ENCODE measurements around the gene PARN.

The PARN gene

DNA sequence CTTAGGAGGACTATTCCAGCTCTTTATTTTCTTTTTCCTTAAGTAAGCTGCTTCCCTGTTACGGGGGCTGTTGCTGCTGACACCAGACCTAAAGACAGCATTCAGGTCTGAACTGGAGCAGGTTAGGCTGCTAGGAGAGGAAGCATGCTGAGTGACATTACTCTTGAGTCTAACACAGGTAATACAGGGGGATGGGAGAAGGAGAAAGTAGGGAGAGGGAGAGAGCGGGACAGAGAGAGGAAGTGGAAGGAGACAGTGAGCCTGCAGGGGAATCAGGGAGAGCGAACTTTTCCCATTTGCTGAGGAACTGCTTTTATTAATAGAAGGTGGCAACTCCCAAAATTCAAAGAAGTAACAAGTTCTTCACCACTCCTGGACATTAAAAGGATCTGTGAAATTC is 130.9 kb downstream of the PARN start:
- H3K36me3 ChIP-seq: no peaks in the 10 kb centered on the region
- H3K4me3 ChIP-seq (ENCODE audit: low read depth in 1 of 2, low read length in 1 of 2): no peak overlapping the region
- H3K4me1 ChIP-seq (ENCODE audit: control insufficient read depth in 1 of 2, insufficient read depth in 1 of 2, low read depth in 1 of 2, low read length in 1 of 2): no peaks in the 10 kb centered on the region
- no peaks in the 10 kb centered on the region for H3K27me3 ChIP-seq
- no peak overlapping the region for H3K27ac ChIP-seq
- TF ChIP-seq, protein P1, sequence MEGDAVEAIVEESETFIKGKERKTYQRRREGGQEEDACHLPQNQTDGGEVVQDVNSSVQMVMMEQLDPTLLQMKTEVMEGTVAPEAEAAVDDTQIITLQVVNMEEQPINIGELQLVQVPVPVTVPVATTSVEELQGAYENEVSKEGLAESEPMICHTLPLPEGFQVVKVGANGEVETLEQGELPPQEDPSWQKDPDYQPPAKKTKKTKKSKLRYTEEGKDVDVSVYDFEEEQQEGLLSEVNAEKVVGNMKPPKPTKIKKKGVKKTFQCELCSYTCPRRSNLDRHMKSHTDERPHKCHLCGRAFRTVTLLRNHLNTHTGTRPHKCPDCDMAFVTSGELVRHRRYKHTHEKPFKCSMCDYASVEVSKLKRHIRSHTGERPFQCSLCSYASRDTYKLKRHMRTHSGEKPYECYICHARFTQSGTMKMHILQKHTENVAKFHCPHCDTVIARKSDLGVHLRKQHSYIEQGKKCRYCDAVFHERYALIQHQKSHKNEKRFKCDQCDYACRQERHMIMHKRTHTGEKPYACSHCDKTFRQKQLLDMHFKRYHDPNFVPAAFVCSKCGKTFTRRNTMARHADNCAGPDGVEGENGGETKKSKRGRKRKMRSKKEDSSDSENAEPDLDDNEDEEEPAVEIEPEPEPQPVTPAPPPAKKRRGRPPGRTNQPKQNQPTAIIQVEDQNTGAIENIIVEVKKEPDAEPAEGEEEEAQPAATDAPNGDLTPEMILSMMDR (IDR thresholded peaks at IDR 0.05): no peak
- no peaks in the 10 kb centered on the region for H3K9me3 ChIP-seq

DNA sequence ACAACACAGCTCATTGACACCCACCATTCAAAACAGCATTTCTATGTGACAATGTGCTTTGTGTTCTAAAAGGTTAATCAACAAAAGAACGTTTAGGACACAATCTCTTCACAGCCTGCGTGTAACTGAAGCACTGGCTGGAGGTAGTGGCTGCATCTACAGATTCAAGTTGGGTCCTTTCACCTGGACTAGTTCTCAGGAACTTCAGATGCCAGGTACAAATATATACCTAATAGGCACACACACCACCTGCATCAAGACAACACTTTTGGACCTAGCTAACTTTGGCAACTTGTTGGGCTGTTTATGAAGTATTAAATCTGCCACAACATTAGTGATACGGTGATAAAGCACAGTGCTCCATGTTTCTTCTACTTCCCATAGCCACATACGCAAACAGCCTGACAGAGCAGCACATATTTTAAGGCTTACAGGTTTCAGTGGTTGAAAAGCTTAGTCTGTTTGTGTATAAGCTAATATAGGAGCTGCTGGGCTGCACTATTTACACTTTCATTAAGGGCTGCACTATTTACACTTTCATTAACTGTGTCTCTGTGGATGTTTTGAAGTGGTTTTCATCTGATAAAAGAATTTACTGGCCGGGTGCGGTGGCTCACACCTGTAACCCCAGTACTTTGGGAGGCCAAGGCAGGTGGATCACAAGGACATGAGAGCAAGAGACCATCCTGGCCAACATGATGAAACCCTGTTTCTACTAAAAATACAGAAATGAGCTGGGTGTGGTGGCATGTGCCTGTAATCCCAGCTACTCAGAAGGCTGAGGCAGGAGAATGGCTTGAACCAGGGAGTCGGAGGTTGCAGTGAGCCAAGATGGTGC is 132.6 kb downstream of the PARN start:
- Histone ChIP-seq H3K9me3 (no peaks in the 10 kb centered on the region), H3K4me3 (ENCODE audit: low read depth in 1 of 2, low read length in 1 of 2) (no peak overlapping the region), H3K36me3 (no peaks in the 10 kb centered on the region), H3K27me3 (no peaks in the 10 kb centered on the region), H3K27ac (no peak overlapping the region), H3K4me1 (ENCODE audit: control insufficient read depth in 1 of 2, insufficient read depth in 1 of 2, low read depth in 1 of 2, low read length in 1 of 2) (no peaks in the 10 kb centered on the region)
- TF ChIP-seq, protein P1 (IDR thresholded peaks at IDR 0.05): no peak

DNA sequence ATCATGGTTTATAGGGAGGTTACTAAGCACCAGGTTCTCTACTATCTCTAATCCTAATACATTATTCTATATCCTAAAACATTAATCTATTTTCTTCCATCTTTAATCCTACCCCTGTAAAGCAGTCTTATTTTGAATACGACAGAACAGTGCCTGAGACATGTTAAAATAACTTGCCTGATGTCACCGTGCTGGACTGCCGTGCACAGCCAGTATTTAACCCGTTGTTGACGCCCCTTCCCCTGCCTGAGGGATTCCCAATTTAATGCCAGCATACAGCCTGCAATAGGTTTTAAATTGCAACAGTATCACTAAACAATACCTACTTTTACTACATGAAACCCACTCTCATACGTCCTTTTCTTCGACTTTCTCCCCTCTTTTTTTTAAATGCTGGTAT is 133.3 kb downstream of the PARN start:
- no peak overlapping the region for H3K27ac ChIP-seq
- TF ChIP-seq, protein P1 (IDR thresholded peaks at IDR 0.05): no peak

DNA sequence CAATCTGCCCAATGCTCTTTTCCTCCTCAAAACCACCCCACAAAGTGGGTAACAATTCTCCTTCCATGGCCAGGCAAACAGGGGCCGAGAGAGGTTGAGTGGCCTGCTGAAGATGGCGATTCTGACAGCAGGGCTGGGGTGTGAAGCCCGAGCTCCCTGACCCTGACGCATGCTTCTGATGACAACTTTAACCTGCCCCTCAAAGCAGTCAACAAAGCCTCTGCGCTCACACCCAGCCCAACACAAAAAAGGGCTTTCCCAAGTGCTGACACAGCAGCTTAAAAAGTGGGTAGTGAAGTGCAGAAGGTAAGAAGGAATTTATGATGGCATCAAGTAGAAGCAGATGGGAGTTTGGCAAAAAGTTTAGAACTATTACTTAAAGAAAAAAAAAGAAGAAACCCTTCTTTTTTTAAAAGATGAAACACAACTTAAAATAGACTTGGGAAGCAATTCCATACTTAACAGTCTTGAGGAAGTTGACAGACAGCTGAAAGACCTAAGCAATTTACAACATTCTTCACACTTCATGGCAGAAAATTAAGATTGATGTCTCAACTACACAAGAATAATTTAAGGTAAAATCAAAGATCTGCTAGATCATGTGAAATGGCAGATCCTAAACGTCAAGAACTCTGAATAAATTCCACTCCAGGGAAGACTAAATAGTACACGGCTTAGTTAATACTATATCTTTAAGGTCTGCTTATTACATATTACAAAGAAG is 133.9 kb downstream of the PARN start:
- no peaks in the 10 kb centered on the region for H3K36me3 ChIP-seq
- no peaks in the 10 kb centered on the region for H3K9me3 ChIP-seq
- H3K4me1 ChIP-seq (ENCODE audit: control insufficient read depth in 1 of 2, insufficient read depth in 1 of 2, low read depth in 1 of 2, low read length in 1 of 2): no peaks in the 10 kb centered on the region
- no peaks in the 10 kb centered on the region for H3K27me3 ChIP-seq
- no peak overlapping the region for H3K4me3 ChIP-seq (ENCODE audit: low read depth in 1 of 2, low read length in 1 of 2)
- TF ChIP-seq, protein P1 (IDR thresholded peaks at IDR 0.05): no peak
- H3K27ac ChIP-seq: no peak overlapping the region

More for the DNA sequence above, 133.3 kb downstream of the PARN start:
- Histone ChIP-seq H3K9me3 (no peaks in the 10 kb centered on the region), H3K4me3 (ENCODE audit: low read depth in 1 of 2, low read length in 1 of 2) (no peak overlapping the region), H3K36me3 (no peaks in the 10 kb centered on the region), H3K4me1 (ENCODE audit: control insufficient read depth in 1 of 2, insufficient read depth in 1 of 2, low read depth in 1 of 2, low read length in 1 of 2) (no peaks in the 10 kb centered on the region), H3K27me3 (no peaks in the 10 kb centered on the region)

DNA sequence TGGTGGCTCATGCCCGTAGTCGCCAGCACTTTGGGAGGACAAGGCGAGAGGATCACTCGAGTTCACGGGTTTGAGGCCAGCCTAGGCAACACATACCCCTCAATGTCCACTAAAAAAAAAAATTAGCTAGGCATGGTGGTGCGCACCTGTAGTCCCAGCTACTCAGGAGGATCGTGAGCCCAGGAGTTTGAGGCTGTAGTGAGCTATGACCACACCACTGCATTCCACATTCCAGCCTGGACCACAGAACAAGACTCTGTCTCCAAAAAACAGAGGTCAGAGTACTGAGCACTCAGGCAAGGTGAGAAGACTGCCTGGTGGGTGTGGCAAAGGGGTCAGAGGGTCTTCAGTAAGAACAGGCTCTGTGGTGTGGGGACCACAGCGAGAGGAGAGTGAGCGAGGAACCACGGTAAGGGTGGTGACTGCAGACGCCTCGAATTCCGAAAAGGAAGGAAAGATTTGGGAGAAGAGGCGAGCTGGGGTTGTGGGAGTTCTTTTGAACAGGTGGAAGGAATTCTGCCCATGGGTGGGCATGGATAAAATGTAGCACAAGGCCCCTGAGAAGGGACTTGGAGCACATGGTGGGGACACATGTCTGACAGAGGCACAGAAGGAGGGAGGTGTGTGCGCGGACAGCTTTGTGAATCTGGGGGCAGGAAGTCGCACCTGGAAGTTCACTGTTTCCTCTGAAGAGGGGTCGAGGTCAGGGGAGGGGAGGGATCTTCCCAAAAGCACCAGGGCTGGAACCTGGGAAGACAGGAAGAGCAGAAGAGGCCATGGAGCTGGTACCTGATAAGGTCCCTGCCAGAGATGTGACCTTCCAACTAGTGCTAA is 134.6 kb downstream of the PARN start:
- no peak overlapping the region for H3K27ac ChIP-seq
- H3K4me1 ChIP-seq (ENCODE audit: control insufficient read depth in 1 of 2, insufficient read depth in 1 of 2, low read depth in 1 of 2, low read length in 1 of 2): no peaks in the 10 kb centered on the region
- no peaks in the 10 kb centered on the region for H3K9me3 ChIP-seq
- TF ChIP-seq, protein P1 (IDR thresholded peaks at IDR 0.05): no peak
- no peaks in the 10 kb centered on the region for H3K27me3 ChIP-seq
- H3K4me3 ChIP-seq (ENCODE audit: low read depth in 1 of 2, low read length in 1 of 2): no peak overlapping the region
- no peaks in the 10 kb centered on the region for H3K36me3 ChIP-seq
